DND-41 (cell line): ENCODE results near the gene SCEL.

Experiments
- ATAC-seq: fragments of 200-7000 bp; cut with Tn5 transposase; 3 replicates; pipeline ENCODE4 v1.9.1; 2021; ENCODE audit warnings: low read depth; ENCODE audit not compliant: insufficient read depth
- DNase-seq: peaks from one replicate; pipeline ENCODE4 v3.0.0-alpha.2; 2020
- H2AFZ ChIP-seq: 2 replicates; pipeline ENCODE4 v1.6.0; 2012; ENCODE audit warnings: low read depth, low read length
- H3K27ac ChIP-seq: 2 replicates; pipeline ENCODE4 v1.5.1; 2012; ENCODE audit warnings: low read length, inconsistent platforms
- H3K27me3 ChIP-seq: fragments of 200-600 bp; sonication (generic); 2 replicates; pipeline ENCODE4 v1.6.0; 2012; ENCODE audit warnings: low read length, mild to moderate bottlenecking, inconsistent platforms; ENCODE audit not compliant: insufficient read depth, poor library complexity
- H3K36me3 ChIP-seq: 2 replicates; pipeline ENCODE4 v1.5.1; 2012; ENCODE audit warnings: low read length, inconsistent platforms; ENCODE audit not compliant: insufficient read depth
- H3K4me1 ChIP-seq: 2 replicates; pipeline ENCODE4 v1.5.1; 2012; ENCODE audit warnings: mild to moderate bottlenecking, low read length; ENCODE audit not compliant: insufficient read depth
- H3K4me2 ChIP-seq: 2 replicates; pipeline ENCODE4 v1.6.0; 2012; ENCODE audit warnings: mild to moderate bottlenecking, moderate library complexity, low read length, inconsistent platforms; ENCODE audit not compliant: insufficient read depth
- H3K4me3 ChIP-seq, 2 experiments: fragments of 200-600 bp in 1 of 2; shearing (Covaris generic) in 1 of 2; 2 replicates each; pipeline ENCODE4 v1.5.1; 2012 to 2016; ENCODE audit warnings: inconsistent platforms in 2 of 2, low read length in 2 of 2, mild to moderate bottlenecking in 2 of 2, low read depth in 1 of 2, moderate library complexity in 1 of 2
- H3K79me2 ChIP-seq: 2 replicates; pipeline ENCODE4 v1.6.0; 2012; ENCODE audit warnings: low read length, inconsistent platforms; ENCODE audit not compliant: insufficient read depth
- H3K9ac ChIP-seq: 2 replicates; pipeline ENCODE4 v1.6.0; 2012; ENCODE audit warnings: low read depth, mild to moderate bottlenecking, inconsistent platforms, low read length, moderate library complexity
- H3K9me3 ChIP-seq: 2 replicates; pipeline ENCODE4 v1.5.1; 2012; ENCODE audit warnings: low read length, moderate library complexity, mild to moderate bottlenecking, inconsistent platforms; ENCODE audit not compliant: insufficient read depth, severe bottlenecking
- H4K20me1 ChIP-seq: 2 replicates; pipeline ENCODE4 v1.6.0; 2012; ENCODE audit warnings: low read length; ENCODE audit not compliant: insufficient read depth
- CTCF ChIP-seq: IDR thresholded peaks from 2 replicates; pipeline ENCODE4 v1.5.1; 2012; ENCODE audit warnings: borderline replicate concordance, low read length, moderate library complexity, mild to moderate bottlenecking; ENCODE audit not compliant: poor library complexity, severe bottlenecking; ENCODE audit errors: extremely low read depth
- EZH2 ChIP-seq: IDR thresholded peaks from 3 replicates; pipeline ENCODE4 v1.6.1; 2012; ENCODE audit warnings: borderline replicate concordance, low read depth, mild to moderate bottlenecking, moderate library complexity, low read length, inconsistent platforms; ENCODE audit not compliant: severe bottlenecking

SCEL gene

GRCh38 chr13:77599351-77599750, 63.8 kb downstream of the SCEL start:
- no peak overlapping the region for H3K4me2 ChIP-seq
- TF ChIP-seq EZH2 (no peak), CTCF (no peak)
- H3K9me3 ChIP-seq, result no peaks in the 10 kb centered on the region
- no peak overlapping the region for H2AFZ ChIP-seq
- no peak for DNase-seq
- no peaks in the 10 kb centered on the region for H3K4me1 ChIP-seq
- H3K27ac ChIP-seq, result no peak overlapping the region
- H4K20me1 ChIP-seq, result no peaks in the 10 kb centered on the region
- H3K9ac ChIP-seq, result no peak overlapping the region
- no peak overlapping the region for H3K4me3 ChIP-seq
- H3K79me2 ChIP-seq, result no peaks in the 10 kb centered on the region
- H3K27me3 ChIP-seq, result no peaks in the 10 kb centered on the region
- no peak for ATAC-seq
- no peaks in the 10 kb centered on the region for H3K36me3 ChIP-seq

DNA sequence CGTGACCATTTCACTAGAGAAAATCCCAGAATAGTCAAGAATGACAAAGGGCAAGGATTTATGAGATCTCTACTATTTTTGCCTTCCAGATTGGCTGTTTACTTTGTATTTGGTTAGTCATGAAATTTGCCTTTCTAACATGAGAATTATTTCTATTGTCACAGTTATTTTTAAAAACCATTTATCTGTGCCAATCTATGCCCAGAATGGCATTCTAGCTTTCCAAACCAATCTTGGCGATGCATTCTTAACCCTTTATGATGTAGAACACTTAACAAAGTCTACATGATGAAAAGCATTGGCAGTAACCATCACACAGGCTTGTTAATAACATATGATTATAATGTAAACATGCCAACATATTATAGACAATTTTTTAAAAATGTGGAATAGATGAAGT, 65.2 kb downstream of the SCEL start:
- H3K9ac ChIP-seq, result no peak overlapping the region
- DNase-seq (no peak), ATAC-seq (no peak)
- H3K9me3 ChIP-seq, result no peaks in the 10 kb centered on the region
- H3K27ac ChIP-seq, result no peak overlapping the region
- TF ChIP-seq CTCF, result no peak
- no peaks in the 10 kb centered on the region for H3K27me3 ChIP-seq
- H2AFZ ChIP-seq, result no peak overlapping the region
- no peak overlapping the region for H3K4me3 ChIP-seq
- no peaks in the 10 kb centered on the region for H3K36me3 ChIP-seq
- no peak overlapping the region for H3K4me2 ChIP-seq
- no peaks in the 10 kb centered on the region for H3K79me2 ChIP-seq
- no peaks in the 10 kb centered on the region for H4K20me1 ChIP-seq
- H3K4me1 ChIP-seq, result no peaks in the 10 kb centered on the region

- Histone ChIP-seq H3K4me1 (no peaks in the 10 kb centered on the region), H3K4me2 (no peak overlapping the region), H3K27me3 (no peaks in the 10 kb centered on the region), H3K9me3 (no peaks in the 10 kb centered on the region), H3K79me2 (no peaks in the 10 kb centered on the region), H3K9ac (no peak overlapping the region), H3K27ac (no peak overlapping the region), H3K4me3 (no peak overlapping the region), H4K20me1 (no peaks in the 10 kb centered on the region), H3K36me3 (no peaks in the 10 kb centered on the region), H2AFZ (no peak overlapping the region)
- TF ChIP-seq CTCF (no peak), EZH2 (no peak)
- DNase-seq, result no peak
- no peak for ATAC-seq
Observed at GRCh38 chr13:77611068-77611467, 75.6 kb downstream of the SCEL start.

- Histone ChIP-seq H3K9me3 (no peaks in the 10 kb centered on the region), H3K36me3 (no peaks in the 10 kb centered on the region), H2AFZ (no peak overlapping the region), H3K4me2 (no peak overlapping the region), H4K20me1 (no peaks in the 10 kb centered on the region), H3K27ac (no peak overlapping the region), H3K4me3 (no peak overlapping the region), H3K9ac (no peak overlapping the region), H3K27me3 (no peaks in the 10 kb centered on the region), H3K79me2 (no peaks in the 10 kb centered on the region), H3K4me1 (no peaks in the 10 kb centered on the region)
- TF ChIP-seq CTCF (no peak), EZH2 (no peak)
- DNase-seq (no peak), ATAC-seq (no peak)
Observed at GRCh38 chr13:77616027-77616426, 80.5 kb downstream of the SCEL start.
